HEK293 (cell line): Measurements from ENCODE around the gene ZFR.
A peak's percentile ranks its signal among the peaks of the same experiment; 100 is the strongest.

Experiments used
- KLF1 ChIP-seq: fragments of 450-650 bp; formaldehyde crosslinking; IDR thresholded peaks from 2 replicates; pipeline ENCODE4 v1.5.1; 2016; ENCODE audit warnings: missing biosample characterization, missing genetic modification characterization
- KLF16 ChIP-seq: fragments of 450-650 bp; formaldehyde crosslinking; IDR thresholded peaks from 2 replicates; pipeline ENCODE4 v1.5.1; 2017; ENCODE audit warnings: missing biosample characterization, missing genetic modification characterization
- KLF8 ChIP-seq: fragments of 450-650 bp; formaldehyde crosslinking; IDR thresholded peaks from 2 replicates; pipeline ENCODE4 v1.5.1; 2016; ENCODE audit warnings: missing biosample characterization, missing genetic modification characterization
- KLF9 ChIP-seq: fragments of 450-650 bp; formaldehyde crosslinking; IDR thresholded peaks from 2 replicates; pipeline ENCODE4 v1.5.1; 2016; ENCODE audit warnings: missing biosample characterization, missing genetic modification characterization, low read depth
- OVOL3 ChIP-seq: fragments of 450-650 bp; formaldehyde crosslinking; IDR thresholded peaks from 2 replicates; pipeline ENCODE4 v1.5.1; 2016; ENCODE audit warnings: missing biosample characterization, missing genetic modification characterization
- YY2 ChIP-seq: fragments of 450-650 bp; formaldehyde crosslinking; IDR thresholded peaks from 2 replicates; pipeline ENCODE4 v1.5.1; 2016; ENCODE audit warnings: missing biosample characterization, missing genetic modification characterization
- ZBTB48 ChIP-seq: fragments of 450-650 bp; formaldehyde crosslinking; IDR thresholded peaks from 2 replicates; pipeline ENCODE4 v1.5.1; 2016; ENCODE audit warnings: missing biosample characterization, missing genetic modification characterization
- ZBTB7A ChIP-seq: fragments of 450-650 bp; formaldehyde crosslinking; IDR thresholded peaks from 2 replicates; pipeline ENCODE4 v1.5.1; 2016; ENCODE audit warnings: low read depth, missing biosample characterization, missing genetic modification characterization
- ZFP41 ChIP-seq: fragments of 450-650 bp; formaldehyde crosslinking; IDR thresholded peaks from 2 replicates; pipeline ENCODE4 v1.5.1; 2016; ENCODE audit warnings: missing biosample characterization, missing genetic modification characterization, borderline replicate concordance
- ZNF133 ChIP-seq: fragments of 450-650 bp; formaldehyde crosslinking; IDR thresholded peaks from 2 replicates; pipeline ENCODE4 v1.5.1; 2016; ENCODE audit warnings: missing biosample characterization, missing genetic modification characterization
- ZNF16 ChIP-seq: fragments of 450-650 bp; formaldehyde crosslinking; IDR thresholded peaks from 2 replicates; pipeline ENCODE4 v1.5.1; 2016; ENCODE audit warnings: low read depth, missing biosample characterization, missing genetic modification characterization
- ZNF2 ChIP-seq: fragments of 450-650 bp; formaldehyde crosslinking; IDR thresholded peaks from 2 replicates; pipeline ENCODE4 v1.5.1; 2016; ENCODE audit warnings: missing biosample characterization, missing genetic modification characterization
- ZNF239 ChIP-seq: fragments of 450-650 bp; formaldehyde crosslinking; IDR thresholded peaks from 2 replicates; pipeline ENCODE4 v1.5.1; 2016; ENCODE audit warnings: missing biosample characterization, missing genetic modification characterization
- ZNF292 ChIP-seq: fragments of 450-650 bp; formaldehyde crosslinking; IDR thresholded peaks from 2 replicates; pipeline ENCODE4 v1.5.1; 2016; ENCODE audit warnings: low read depth, missing biosample characterization, missing genetic modification characterization, borderline replicate concordance
- ZNF311 ChIP-seq: fragments of 450-650 bp; formaldehyde crosslinking; IDR thresholded peaks from 2 replicates; pipeline ENCODE4 v1.5.1; 2017; ENCODE audit warnings: missing biosample characterization, missing genetic modification characterization, borderline replicate concordance
- ZNF341 ChIP-seq: fragments of 450-650 bp; formaldehyde crosslinking; IDR thresholded peaks from 2 replicates; pipeline ENCODE4; 2016; ENCODE audit warnings: low read depth, missing biosample characterization, missing genetic modification characterization
- ZNF354C ChIP-seq: fragments of 450-650 bp; formaldehyde crosslinking; IDR thresholded peaks from 2 replicates; pipeline ENCODE4 v1.5.1; 2016; ENCODE audit warnings: missing biosample characterization, missing genetic modification characterization, low read depth, borderline replicate concordance
- ZNF394 ChIP-seq: fragments of 450-650 bp; formaldehyde crosslinking; IDR thresholded peaks from 2 replicates; pipeline ENCODE4 v1.5.1; 2016; ENCODE audit warnings: missing biosample characterization, missing genetic modification characterization, mild to moderate bottlenecking, moderate library complexity, borderline replicate concordance
- ZNF501 ChIP-seq: fragments of 450-650 bp; formaldehyde crosslinking; IDR thresholded peaks from 2 replicates; pipeline ENCODE4 v1.5.1; 2016; ENCODE audit warnings: missing biosample characterization, missing genetic modification characterization
- ZNF561 ChIP-seq: fragments of 450-650 bp; IDR thresholded peaks from 2 replicates; pipeline ENCODE4 v1.5.1; 2018; ENCODE audit warnings: missing biosample characterization, missing genetic modification characterization, borderline replicate concordance
- ZNF571 ChIP-seq: fragments of 450-650 bp; formaldehyde crosslinking; IDR thresholded peaks from 2 replicates; pipeline ENCODE4 v1.5.0; 2017; ENCODE audit warnings: missing biosample characterization, missing genetic modification characterization
- ZNF629 ChIP-seq: fragments of 450-650 bp; formaldehyde crosslinking; IDR thresholded peaks from 2 replicates; pipeline ENCODE4 v1.5.1; 2017; ENCODE audit warnings: missing biosample characterization, missing genetic modification characterization
- ZNF658 ChIP-seq: fragments of 450-650 bp; formaldehyde crosslinking; IDR thresholded peaks from 2 replicates; pipeline ENCODE4; 2016; ENCODE audit warnings: missing biosample characterization, missing genetic modification characterization
- ZNF670 ChIP-seq: fragments of 450-650 bp; formaldehyde crosslinking; IDR thresholded peaks from 2 replicates; pipeline ENCODE4 v1.5.1; 2016; ENCODE audit warnings: missing biosample characterization, missing genetic modification characterization, low read depth
- ZNF677 ChIP-seq: fragments of 450-650 bp; IDR thresholded peaks from 2 replicates; pipeline ENCODE4 v1.5.0; 2018; ENCODE audit warnings: missing biosample characterization, mild to moderate bottlenecking, missing genetic modification characterization, moderate library complexity
- ZNF776 ChIP-seq: fragments of 450-650 bp; formaldehyde crosslinking; IDR thresholded peaks from 2 replicates; pipeline ENCODE4 v1.5.0; 2017; ENCODE audit warnings: missing biosample characterization, missing genetic modification characterization, borderline replicate concordance
- ZNF785 ChIP-seq: fragments of 450-650 bp; formaldehyde crosslinking; IDR thresholded peaks from 2 replicates; pipeline ENCODE4 v1.5.1; 2016; ENCODE audit warnings: missing biosample characterization, missing genetic modification characterization
- ZNF792 ChIP-seq: fragments of 450-650 bp; formaldehyde crosslinking; IDR thresholded peaks from 2 replicates; pipeline ENCODE4 v1.5.1; 2016; ENCODE audit warnings: missing biosample characterization, missing genetic modification characterization
- ZNF830 ChIP-seq: fragments of 450-650 bp; IDR thresholded peaks from 2 replicates; pipeline ENCODE4 v1.5.0; 2018; ENCODE audit warnings: missing biosample characterization, missing genetic modification characterization, low read depth, mild to moderate bottlenecking, moderate library complexity
- ZXDB ChIP-seq: fragments of 450-650 bp; formaldehyde crosslinking; IDR thresholded peaks from 2 replicates; pipeline ENCODE4 v1.5.1; 2016; ENCODE audit warnings: missing biosample characterization, missing genetic modification characterization
- TF ChIP-seq, protein P1 (sequence below): sonication (generic); formaldehyde crosslinking; IDR thresholded peaks from 2 replicates; pipeline ENCODE4 v1.8.1; 2022; ENCODE audit warnings: mild to moderate bottlenecking, moderate library complexity, missing genetic modification reagents
- TF ChIP-seq, protein P2 (sequence below): fragments of 450-650 bp; formaldehyde crosslinking; IDR thresholded peaks from 2 replicates; pipeline ENCODE4 v1.5.1; 2016; ENCODE audit warnings: missing biosample characterization, missing genetic modification characterization
- TF ChIP-seq, protein P3 (sequence below): fragments of 450-650 bp; formaldehyde crosslinking; IDR thresholded peaks from 2 replicates; pipeline ENCODE4 v1.5.1; 2017; ENCODE audit warnings: missing biosample characterization, missing genetic modification characterization
- TF ChIP-seq, protein P4 (sequence below): fragments of 450-650 bp; formaldehyde crosslinking; IDR thresholded peaks from 2 replicates; pipeline ENCODE4 v1.5.1; 2016; ENCODE audit warnings: missing biosample characterization, missing genetic modification characterization
- TF ChIP-seq, protein P5 (sequence below): fragments of 450-650 bp; formaldehyde crosslinking; IDR thresholded peaks from 2 replicates; pipeline ENCODE4 v1.5.1; 2016; ENCODE audit warnings: missing biosample characterization, missing genetic modification characterization, low read depth

The ZFR gene

DNA sequence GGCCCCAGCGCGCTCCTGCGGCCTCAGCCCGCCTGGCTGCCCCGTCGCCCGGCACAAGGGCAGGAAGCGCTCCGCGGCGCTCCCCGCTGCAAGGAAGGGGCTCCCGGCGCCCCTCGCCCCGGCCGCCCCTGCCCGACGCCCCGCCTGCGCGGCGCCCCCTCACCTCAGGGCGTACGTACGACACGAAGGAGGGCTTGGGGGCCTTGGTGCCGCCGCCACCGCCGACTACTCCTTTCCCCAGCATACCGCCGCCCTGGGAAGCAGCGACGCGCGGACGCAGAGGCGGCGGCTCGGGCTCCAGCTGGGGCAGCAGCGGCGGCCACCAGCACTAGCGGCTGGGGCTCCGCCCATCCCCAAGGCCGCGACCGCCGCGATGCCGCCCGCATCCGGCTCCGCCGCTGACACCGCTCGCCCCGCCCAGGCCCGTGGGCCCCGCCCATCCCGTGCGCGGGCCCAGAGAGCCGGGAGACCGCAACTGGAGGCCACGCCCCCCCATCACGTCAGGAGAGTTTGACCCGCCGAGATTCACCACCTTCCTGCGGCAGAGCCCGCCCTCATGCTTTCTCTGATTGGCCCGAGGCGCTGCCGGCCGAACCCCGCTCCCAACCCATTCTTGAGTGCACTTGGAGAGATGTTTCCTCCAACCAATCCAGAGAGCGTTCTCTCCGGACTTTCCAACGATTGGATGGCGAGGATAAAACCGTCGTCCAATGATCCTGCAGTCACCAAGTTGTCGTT, 131.8 kb downstream of the ZFR start, which contains the start of gene MTMR12 (continued):
- TF ChIP-seq, protein P1, sequence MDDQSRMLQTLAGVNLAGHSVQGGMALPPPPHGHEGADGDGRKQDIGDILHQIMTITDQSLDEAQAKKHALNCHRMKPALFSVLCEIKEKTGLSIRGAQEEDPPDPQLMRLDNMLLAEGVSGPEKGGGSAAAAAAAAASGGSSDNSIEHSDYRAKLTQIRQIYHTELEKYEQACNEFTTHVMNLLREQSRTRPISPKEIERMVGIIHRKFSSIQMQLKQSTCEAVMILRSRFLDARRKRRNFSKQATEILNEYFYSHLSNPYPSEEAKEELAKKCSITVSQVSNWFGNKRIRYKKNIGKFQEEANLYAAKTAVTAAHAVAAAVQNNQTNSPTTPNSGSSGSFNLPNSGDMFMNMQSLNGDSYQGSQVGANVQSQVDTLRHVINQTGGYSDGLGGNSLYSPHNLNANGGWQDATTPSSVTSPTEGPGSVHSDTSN (CRISPR knock-in tag), result peak; percentile 67; the same call in 1 of the 2 replicates
- no peak for TF ChIP-seq ZNF792 (tag by site-specific recombination)
- TF ChIP-seq ZXDB (tag by site-specific recombination), result no peak
- TF ChIP-seq ZNF16 (tag by site-specific recombination), result no peak
- TF ChIP-seq KLF1 (tag by site-specific recombination), result peak; percentile 51; the same call in 1 of the 2 replicates
- TF ChIP-seq KLF8 (tag by site-specific recombination), result peak; percentile 36; the same call in 1 of the 2 replicates
- TF ChIP-seq ZNF571 (tag by site-specific recombination), result no peak
- 0 out of 2 replicates have a peak, but pooled peaks have one; percentile 10 for TF ChIP-seq ZNF629 (tag by site-specific recombination)
- peak; percentile 93 for TF ChIP-seq KLF9 (tag by site-specific recombination)
- no peak for TF ChIP-seq ZNF133 (tag by site-specific recombination)
- TF ChIP-seq, protein P2, sequence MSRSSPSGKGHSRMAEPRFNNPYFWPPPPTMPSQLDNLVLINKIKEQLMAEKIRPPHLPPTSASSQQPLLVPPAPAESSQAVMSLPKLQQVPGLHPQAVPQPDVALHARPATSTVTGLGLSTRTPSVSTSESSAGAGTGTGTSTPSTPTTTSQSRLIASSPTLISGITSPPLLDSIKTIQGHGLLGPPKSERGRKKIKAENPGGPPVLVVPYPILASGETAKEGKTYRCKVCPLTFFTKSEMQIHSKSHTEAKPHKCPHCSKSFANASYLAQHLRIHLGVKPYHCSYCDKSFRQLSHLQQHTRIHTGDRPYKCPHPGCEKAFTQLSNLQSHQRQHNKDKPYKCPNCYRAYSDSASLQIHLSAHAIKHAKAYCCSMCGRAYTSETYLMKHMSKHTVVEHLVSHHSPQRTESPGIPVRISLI (tag by site-specific recombination), result no peak
- no peak for TF ChIP-seq ZNF239
- no peak for TF ChIP-seq ZBTB48 (tag by site-specific recombination)
- no peak for TF ChIP-seq ZNF292 (tag by site-specific recombination)
- TF ChIP-seq ZFP41 (tag by site-specific recombination), result no peak
- no peak for TF ChIP-seq ZNF341 (tag by site-specific recombination)
- no peak for TF ChIP-seq KLF16 (tag by site-specific recombination)
- no peak for TF ChIP-seq ZNF354C
- no peak for TF ChIP-seq ZNF670 (tag by site-specific recombination)
- no peak for TF ChIP-seq ZNF776
- TF ChIP-seq ZNF394 (tag by site-specific recombination), result no peak
- TF ChIP-seq ZNF785, result no peak
- TF ChIP-seq OVOL3, result no peak
- no peak for TF ChIP-seq ZNF501 (tag by site-specific recombination)
- TF ChIP-seq ZNF658 (tag by site-specific recombination), result no peak
- TF ChIP-seq YY2, result no peak
- TF ChIP-seq, protein P3, sequence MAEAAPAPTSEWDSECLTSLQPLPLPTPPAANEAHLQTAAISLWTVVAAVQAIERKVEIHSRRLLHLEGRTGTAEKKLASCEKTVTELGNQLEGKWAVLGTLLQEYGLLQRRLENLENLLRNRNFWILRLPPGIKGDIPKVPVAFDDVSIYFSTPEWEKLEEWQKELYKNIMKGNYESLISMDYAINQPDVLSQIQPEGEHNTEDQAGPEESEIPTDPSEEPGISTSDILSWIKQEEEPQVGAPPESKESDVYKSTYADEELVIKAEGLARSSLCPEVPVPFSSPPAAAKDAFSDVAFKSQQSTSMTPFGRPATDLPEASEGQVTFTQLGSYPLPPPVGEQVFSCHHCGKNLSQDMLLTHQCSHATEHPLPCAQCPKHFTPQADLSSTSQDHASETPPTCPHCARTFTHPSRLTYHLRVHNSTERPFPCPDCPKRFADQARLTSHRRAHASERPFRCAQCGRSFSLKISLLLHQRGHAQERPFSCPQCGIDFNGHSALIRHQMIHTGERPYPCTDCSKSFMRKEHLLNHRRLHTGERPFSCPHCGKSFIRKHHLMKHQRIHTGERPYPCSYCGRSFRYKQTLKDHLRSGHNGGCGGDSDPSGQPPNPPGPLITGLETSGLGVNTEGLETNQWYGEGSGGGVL, result 0 out of 2 replicates have a peak, but pooled peaks have one; percentile 21
- TF ChIP-seq, protein P4, sequence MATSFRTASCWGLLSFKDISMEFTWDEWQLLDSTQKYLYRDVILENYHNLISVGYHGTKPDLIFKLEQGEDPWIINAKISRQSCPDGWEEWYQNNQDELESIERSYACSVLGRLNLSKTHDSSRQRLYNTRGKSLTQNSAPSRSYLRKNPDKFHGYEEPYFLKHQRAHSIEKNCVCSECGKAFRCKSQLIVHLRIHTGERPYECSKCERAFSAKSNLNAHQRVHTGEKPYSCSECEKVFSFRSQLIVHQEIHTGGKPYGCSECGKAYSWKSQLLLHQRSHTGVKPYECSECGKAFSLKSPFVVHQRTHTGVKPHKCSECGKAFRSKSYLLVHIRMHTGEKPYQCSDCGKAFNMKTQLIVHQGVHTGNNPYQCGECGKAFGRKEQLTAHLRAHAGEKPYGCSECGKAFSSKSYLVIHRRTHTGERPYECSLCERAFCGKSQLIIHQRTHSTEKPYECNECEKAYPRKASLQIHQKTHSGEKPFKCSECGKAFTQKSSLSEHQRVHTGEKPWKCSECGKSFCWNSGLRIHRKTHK (tag by site-specific recombination), result no peak
- TF ChIP-seq, protein P5, sequence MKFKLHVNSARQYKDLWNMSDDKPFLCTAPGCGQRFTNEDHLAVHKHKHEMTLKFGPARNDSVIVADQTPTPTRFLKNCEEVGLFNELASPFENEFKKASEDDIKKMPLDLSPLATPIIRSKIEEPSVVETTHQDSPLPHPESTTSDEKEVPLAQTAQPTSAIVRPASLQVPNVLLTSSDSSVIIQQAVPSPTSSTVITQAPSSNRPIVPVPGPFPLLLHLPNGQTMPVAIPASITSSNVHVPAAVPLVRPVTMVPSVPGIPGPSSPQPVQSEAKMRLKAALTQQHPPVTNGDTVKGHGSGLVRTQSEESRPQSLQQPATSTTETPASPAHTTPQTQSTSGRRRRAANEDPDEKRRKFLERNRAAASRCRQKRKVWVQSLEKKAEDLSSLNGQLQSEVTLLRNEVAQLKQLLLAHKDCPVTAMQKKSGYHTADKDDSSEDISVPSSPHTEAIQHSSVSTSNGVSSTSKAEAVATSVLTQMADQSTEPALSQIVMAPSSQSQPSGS, result no peak
- TF ChIP-seq ZNF677, result no peak
- no peak for TF ChIP-seq ZNF830 (tag by site-specific recombination)
- no peak for TF ChIP-seq ZNF2
- no peak for TF ChIP-seq ZBTB7A (tag by site-specific recombination)
- TF ChIP-seq ZNF311, result no peak
- peak; percentile 84; the same call in 1 of the 2 replicates for TF ChIP-seq ZNF561 (tag by site-specific recombination)
